ENCODE results near the gene CHTOP. TPM values are rescaled to one million over a fixed set of nuclear protein-coding genes. Genes with fewer than 3 reads are reported as not detected.
"Not testable (repeated sequence)": the region's sequence is repeated elsewhere in the genome, so short reads cannot be mapped to it uniquely, and the experiment has no call there.

The CHTOP gene
- total RNA-seq, 2 donors from 2014 or later, result 83.3 to 91.3 TPM

DNA sequence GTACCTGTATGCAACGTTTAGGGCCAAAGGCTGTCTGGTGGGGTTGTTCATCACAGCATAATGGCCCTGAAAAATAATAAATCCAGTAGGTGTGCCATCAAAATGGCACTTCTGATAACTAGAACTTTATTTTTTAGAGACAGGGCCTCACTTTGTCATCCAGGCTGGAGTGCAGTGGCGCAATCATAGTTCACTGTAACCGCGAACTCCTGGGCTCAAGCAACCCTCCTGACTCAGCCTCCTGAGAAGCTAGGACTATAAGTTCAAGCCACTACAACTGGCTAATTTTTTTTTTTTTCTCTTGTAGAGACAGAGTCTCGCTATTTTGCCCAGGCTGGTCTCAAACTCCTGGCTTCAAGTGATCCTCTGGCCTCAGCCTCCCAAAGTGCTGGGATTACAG is 29.3 kb downstream of the CHTOP start:
- Mint-ChIP-seq H3K36me3 (peaks cover 31 to 42% of the 10 kb centered on the region in 2 donors), H3K27ac (no peak overlapping the region)
- no peak for ATAC-seq

DNA sequence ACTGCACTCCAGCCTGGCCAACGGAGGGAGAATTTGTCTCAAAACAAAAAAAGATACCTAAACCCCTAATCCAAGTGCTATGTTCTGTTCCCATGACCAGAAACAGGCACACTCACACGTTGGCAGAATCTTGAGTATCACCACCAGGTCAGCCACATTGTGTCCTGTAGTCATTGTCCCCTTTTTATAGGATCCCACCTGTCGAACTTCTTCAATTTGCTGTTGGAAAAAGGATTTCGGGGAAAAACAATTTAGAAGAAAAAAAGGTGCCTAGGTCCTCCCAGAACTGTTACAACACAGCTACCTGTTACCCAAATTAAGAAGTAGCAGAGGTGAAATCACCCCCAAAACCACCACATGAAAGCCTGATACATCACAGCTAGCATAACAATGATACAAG is 33.6 kb downstream of the CHTOP start:
- H3K9me3 Mint-ChIP-seq, result no peaks in the 10 kb centered on the region
- peak overlapping the region in 1 of 2 donors; percentile 64 for H3K27ac Mint-ChIP-seq
- peaks cover 26 to 35% of the 10 kb centered on the region in 2 donors for H3K36me3 Mint-ChIP-seq
- ATAC-seq, result no peak
- no peak for DNase-seq (ENCODE audit: low spot score in 2 of 2)

More for the DNA sequence above, 29.3 kb downstream of the CHTOP start:
- DNase-seq (ENCODE audit: low spot score in 2 of 2), result no peak
- H3K9me3 Mint-ChIP-seq, result no peaks in the 10 kb centered on the region

DNA sequence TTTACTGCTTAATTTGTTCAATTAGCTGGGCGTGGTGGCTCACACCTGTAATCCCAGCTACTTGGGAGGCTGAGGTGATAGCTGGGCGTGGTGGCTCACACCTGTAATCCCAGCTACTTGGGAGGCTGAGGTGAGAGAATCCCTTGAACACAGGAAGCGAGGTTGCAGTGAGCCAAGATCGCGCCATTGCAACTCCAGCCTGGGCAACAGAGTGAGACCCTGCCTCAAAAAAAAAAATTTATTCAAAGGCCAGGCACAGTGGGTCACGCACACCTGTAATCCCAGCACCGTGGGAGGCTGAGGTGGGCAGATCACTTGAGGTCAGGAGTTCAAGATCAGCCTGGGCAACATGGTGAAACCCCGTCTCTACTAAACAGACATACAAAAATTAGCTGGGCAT is 34.8 kb downstream of the CHTOP start:
- Mint-ChIP-seq H3K27ac (peak overlapping the region; percentile 64 to 93), H3K36me3 (peaks cover 26 to 35% of the 10 kb centered on the region in 2 donors)
- DNase-seq (ENCODE audit: low spot score in 2 of 2); H3K9me3 Mint-ChIP-seq; ATAC-seq: not testable (repeated sequence)

DNA sequence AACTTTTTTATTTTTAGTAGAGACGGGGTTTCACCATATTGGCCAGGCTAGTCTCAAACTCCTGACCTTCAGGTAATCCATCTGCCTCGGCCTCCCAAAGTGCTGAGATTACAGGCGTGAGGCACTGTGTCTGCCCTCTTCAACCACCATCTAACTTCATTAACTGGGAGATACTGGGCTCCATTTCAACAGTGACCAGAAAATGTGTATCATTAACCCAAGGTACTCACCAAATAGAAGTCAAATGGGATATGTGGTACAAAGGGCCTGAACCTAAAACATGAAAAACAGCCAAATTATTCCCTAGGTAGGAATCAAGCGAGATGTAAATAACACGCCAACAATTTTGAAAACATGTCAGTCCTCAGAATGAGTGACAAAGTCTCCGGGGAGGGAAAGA is 35.7 kb downstream of the CHTOP start:
- peaks cover 18 to 35% of the 10 kb centered on the region in 2 donors for H3K36me3 Mint-ChIP-seq
- H3K9me3 Mint-ChIP-seq, result no peaks in the 10 kb centered on the region
- ATAC-seq (no peak), DNase-seq (ENCODE audit: low spot score in 2 of 2) (no peak)
- no peak overlapping the region for H3K27ac Mint-ChIP-seq

DNA sequence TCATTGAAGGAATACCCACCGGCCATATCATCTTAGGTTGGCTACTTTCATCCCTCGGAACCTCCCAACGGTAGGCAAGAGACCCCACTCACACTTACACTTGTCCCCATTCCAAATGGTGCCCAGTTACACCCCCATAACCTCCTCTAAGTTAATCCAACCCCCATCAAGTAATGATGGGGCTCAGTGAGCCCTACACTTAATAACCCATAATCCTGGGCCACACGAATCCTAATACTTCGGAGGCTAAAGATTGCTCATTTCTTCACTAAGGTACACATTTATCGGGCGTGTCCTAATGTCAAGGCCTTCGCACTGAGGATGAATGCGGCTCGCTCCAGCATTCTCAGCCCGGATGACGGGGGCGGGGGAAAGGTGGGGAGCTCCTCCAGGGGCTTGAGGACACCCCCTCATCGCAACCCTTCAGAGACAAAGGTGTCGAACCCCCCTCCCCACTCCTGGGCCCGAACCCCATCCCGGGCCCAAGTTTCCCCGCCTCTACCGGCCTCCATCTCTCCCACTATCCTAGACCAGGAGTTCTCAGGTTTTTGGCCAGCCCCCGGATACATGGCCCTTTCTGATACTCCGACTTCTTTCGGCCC is 36.5 kb downstream of the CHTOP start:
- no peak overlapping the region for H3K27ac Mint-ChIP-seq
- no peak for DNase-seq (ENCODE audit: low spot score in 2 of 2)
- H3K9me3 Mint-ChIP-seq, result no peaks in the 10 kb centered on the region
- no peak for ATAC-seq
- H3K36me3 Mint-ChIP-seq, result peaks cover 11 to 28% of the 10 kb centered on the region in 2 donors

DNA sequence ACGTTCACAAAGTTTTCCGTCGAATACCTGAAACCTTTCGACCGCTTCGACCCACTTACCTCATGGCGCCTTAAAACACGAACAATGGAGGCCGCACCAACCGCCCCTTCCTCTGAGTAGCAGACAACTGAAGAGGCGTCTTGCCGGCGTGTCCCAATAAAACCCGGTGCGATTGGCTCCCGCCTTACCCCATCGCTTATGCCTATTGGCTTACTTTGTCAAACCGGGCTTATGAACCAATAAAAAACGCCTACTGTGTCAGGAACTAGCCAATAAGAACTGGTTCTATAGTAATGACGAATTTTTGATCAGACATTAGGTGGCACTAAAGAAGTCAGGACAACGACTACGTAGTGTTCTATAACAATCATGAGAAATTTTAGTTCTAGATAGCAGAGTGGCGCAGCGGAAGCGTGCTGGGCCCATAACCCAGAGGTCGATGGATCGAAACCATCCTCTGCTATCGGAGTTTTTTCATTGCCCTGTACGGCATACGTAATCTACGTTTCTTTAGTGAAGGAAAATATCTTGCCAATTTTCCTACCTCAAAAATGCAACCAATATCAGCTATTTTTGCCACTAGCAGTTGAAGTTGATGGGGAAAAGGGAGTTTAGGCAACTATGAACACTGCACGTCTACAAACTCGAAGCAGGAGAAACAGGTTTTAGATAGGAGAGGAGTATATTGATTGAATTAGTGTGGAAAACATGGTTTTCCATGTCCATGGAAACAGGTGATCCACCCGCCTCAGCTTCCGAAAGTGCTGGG is 37.2 kb downstream of the CHTOP start, which contains the start of gene ILF2:
Gene ILF2 (minus strand): TSS at position 135 of the 769 bp plus-strand sequence. CDS start 71 bp downstream, at position 64.
- H3K27ac Mint-ChIP-seq, result no peak within 1 kb of the TSS
- peaks cover 5 to 25% of the 10 kb centered on the region in 2 donors for H3K36me3 Mint-ChIP-seq
- peak; percentile 92 to 98 for DNase-seq (ENCODE audit: low spot score in 2 of 2)
- ATAC-seq, result peak; percentile 93
- H3K9me3 Mint-ChIP-seq, result no peaks in the 10 kb centered on the region

DNA sequence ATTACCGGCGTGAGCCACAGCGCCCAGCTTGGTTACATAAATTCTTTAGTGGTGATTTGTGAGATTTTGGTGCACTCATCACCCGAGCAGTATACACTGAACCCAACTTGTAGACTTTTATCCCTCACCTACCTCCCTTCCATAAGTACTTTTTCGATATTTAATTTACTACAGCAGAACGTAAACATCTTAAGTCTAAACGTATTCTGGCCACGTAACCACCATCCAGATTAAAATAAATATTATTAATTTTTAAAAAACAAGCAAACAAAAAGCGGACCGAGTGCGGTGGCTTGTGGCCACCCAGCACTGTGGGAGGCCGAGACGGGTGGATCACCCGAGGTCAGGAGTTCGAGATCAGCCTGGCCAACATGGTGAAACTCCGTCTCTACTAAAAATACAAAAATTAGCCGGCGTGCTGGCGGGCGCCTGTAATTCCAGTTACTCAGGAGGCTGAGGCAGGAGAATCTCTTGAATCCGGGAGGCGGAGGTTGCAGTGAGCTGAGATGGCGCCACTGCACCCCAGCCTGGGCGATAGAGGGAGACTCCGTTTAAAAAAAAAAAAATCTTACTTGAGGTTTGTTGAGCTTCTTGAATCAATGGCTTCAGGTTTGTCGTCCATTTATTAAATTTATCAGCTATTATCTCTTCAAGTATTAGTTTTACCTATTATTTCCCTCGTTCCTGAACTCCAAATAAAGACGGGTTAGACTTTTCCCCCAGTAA is 37.9 kb downstream of the CHTOP start:
- H3K9me3 Mint-ChIP-seq, H3K27ac Mint-ChIP-seq: not testable (repeated sequence)
- DNase-seq (ENCODE audit: low spot score in 2 of 2) (peak in 1 of 2 donors; percentile 57), ATAC-seq (peak; percentile 42 to 47)
- peaks cover 0 to 18% of the 10 kb centered on the region in 2 donors for H3K36me3 Mint-ChIP-seq

DNA sequence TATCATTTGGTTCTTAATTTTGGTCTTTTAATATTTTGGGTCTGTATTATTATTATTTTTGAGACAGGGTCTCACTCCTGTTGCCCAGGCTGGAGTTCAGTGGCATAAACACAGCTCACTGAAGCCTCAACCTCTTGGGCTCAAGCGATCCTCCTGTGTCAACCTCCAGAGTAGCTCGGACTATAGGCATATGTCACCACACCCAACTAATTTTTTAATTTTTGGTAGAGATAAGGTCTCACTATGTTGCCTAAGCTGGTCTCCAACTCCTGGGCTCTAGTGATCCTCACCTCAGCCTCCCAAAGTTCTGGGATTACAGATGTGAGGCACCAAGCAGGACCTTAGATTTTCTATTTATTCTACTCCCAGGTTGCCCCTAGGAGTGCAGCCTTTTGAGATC is 39.6 kb downstream of the CHTOP start:
- DNase-seq (ENCODE audit: low spot score in 2 of 2) (no peak), ATAC-seq (no peak)
- Mint-ChIP-seq H3K27ac (no peak overlapping the region), H3K9me3 (no peaks in the 10 kb centered on the region), H3K36me3 (peaks cover 0 to under 1% of the 10 kb centered on the region in 2 donors)

DNA sequence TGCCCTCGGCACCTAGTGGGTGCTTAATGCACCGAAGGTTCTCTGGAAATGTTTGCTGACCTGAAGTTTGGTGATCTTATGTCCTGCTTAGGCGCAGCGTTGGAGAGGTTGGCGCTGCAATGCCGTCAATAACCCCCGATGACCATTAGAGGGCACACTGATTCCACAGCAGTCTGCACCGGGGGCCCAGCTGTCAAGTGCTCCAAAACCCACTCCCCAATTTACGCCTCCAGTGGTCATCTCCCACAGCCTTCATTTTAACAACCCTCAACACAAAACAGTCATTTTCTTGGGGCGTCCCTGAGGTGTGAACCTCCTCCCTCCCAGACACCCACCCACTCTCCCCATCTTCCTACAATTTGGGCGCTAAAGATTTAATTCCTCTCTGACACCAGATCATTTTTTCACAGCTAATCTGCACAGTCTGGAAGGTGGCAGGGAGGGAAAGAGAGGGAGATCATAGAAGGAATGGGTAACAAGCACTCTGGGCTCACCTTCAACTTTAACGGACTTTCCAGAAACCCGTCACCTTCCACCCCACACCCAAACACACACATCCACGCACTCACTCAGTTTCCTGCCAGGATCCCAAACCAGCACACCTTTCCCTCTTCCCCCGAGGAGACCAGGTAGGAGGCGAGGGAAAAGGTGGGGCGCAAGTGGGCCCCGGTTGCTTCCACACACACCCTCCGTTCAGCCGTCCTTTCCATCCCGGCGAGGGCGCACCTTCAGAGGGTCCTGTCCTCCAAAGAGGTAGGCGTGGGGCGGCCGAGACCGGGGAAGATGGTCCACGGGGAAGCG is 44.1 kb downstream of the CHTOP start:
- DNase-seq (ENCODE audit: low spot score in 2 of 2) (peak in 1 of 2 donors; percentile 51), ATAC-seq (peak; percentile 60 to 73)
- no peaks in the 10 kb centered on the region for H3K36me3 Mint-ChIP-seq
- no peaks in the 10 kb centered on the region for H3K9me3 Mint-ChIP-seq
- H3K27ac Mint-ChIP-seq, result no peak overlapping the region

DNA sequence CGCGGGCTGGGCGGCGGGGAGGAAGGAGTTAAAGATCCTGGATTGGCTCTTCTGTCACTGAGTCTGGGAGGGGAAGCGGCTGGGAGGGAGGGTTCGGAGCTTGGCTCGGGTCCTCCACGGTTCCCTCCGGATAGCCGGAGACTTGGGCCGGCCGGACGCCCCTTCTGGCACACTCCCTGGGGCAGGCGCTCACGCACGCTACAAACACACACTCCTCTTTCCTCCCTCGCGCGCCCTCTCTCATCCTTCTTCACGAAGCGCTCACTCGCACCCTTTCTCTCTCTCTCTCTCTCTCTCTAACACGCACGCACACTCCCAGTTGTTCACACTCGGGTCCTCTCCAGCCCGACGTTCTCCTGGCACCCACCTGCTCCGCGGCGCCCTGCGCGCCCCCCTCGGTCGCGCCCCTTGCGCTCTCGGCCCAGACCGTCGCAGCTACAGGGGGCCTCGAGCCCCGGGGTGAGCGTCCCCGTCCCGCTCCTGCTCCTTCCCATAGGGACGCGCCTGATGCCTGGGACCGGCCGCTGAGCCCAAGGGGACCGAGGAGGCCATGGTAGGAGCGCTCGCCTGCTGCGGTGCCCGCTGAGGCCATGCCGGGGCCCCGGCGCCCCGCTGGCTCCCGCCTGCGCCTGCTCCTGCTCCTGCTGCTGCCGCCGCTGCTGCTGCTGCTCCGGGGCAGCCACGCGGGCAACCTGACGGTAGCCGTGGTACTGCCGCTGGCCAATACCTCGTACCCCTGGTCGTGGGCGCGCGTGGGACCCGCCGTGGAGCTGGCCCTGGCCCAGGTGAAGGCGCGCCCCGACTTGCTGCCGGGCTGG is 44.9 kb downstream of the CHTOP start, which contains the start of gene NPR1:
Gene NPR1 (plus strand): TSS at position 170 of the 818 bp plus-strand sequence. CDS start 421 bp downstream, at position 591.
- Mint-ChIP-seq H3K36me3 (no peaks in the 10 kb centered on the region), H3K9me3 (no peaks in the 10 kb centered on the region)
- DNase-seq (ENCODE audit: low spot score in 2 of 2), result no peak

DNA sequence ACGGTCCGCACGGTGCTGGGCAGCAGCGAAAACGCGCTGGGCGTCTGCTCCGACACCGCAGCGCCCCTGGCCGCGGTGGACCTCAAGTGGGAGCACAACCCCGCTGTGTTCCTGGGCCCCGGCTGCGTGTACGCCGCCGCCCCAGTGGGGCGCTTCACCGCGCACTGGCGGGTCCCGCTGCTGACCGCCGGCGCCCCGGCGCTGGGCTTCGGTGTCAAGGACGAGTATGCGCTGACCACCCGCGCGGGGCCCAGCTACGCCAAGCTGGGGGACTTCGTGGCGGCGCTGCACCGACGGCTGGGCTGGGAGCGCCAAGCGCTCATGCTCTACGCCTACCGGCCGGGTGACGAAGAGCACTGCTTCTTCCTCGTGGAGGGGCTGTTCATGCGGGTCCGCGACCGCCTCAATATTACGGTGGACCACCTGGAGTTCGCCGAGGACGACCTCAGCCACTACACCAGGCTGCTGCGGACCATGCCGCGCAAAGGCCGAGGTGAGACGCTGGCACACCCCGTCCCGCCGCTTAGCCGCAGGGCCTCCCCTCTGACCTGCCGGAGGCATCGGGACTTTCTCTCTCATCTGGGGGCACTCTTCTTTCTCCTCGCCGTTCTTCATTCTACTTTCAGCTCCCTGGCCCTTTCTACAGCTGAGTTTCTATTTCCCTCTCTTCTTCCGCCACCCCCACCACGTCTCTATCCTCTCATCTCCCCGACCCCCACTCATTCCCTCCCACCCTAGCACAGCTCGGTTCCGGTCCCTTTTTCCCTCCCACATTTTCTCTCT is 45.7 kb downstream of the CHTOP start:
- DNase-seq (ENCODE audit: low spot score in 2 of 2), result peak in 1 of 2 donors; percentile 36
- Mint-ChIP-seq H3K36me3 (no peaks in the 10 kb centered on the region), H3K27ac (no peak overlapping the region), H3K9me3 (no peaks in the 10 kb centered on the region)
- peak; percentile 52 to 65 for ATAC-seq

More for the DNA sequence above, 44.9 kb downstream of the CHTOP start, which contains the start of gene NPR1:
- H3K27ac Mint-ChIP-seq, result no peak within 1 kb of the TSS
- peak; percentile 38 to 52 for ATAC-seq

DNA sequence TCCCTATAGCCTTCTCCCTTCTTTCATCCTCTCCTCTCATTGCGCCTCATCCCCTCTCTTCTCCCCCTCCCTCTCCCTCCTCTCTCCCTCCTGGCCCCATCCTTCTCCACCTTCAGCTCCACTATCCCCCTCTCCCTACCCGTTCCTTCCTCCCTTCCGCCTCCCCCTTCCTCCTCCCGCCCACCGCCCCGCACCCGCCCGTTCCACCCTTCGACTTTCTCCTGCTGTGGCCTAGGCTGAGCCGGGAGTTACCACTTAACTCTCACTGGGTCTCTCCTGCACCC is 46.2 kb downstream of the CHTOP start:
- no peaks in the 10 kb centered on the region for H3K36me3 Mint-ChIP-seq
- no peak for ATAC-seq
- no peak for DNase-seq (ENCODE audit: low spot score in 2 of 2)
- no peak overlapping the region for H3K27ac Mint-ChIP-seq
- no peaks in the 10 kb centered on the region for H3K9me3 Mint-ChIP-seq

DNA sequence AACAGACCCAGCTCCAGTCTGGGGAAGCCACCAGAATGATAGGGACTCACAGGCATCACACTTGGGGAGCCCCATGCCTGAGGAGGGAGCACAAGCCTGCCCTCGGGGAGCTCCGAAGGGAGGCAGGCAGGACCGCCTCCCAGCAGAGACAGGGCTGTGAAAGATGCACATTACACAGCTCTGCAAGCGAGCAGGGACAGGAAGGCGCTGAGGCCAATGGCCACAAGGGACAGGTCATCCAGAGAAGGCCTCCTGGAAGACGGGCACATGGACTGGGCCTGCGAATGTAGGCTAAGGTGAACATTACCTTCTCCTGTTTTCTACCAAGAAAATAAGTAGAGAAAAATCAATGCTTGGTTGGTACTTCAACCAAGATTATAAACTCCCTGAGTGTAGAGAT is 48.9 kb downstream of the CHTOP start:
- Mint-ChIP-seq H3K27ac (no peak overlapping the region), H3K36me3 (no peaks in the 10 kb centered on the region), H3K9me3 (no peaks in the 10 kb centered on the region)
- ATAC-seq (no peak), DNase-seq (ENCODE audit: low spot score in 2 of 2) (no peak)

DNA sequence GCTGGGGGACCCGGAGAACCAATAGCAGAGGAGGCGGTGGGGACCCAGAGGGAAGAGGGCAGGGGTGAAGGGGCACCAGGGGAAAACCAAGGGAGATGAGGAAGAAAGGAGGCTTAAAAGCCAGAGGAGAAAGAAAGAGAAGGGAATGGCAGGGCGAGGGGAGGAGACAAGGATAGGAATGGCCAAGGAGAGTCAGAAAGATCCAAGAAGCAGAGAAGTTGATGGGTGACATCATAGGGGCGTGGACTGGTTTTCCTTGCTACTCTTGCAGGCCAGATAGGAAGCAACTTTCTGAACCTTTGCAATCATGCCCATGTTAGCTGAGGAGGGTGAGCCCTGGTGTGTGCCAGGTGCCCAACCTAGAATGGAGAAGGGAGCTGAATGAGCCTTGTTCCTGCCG is 50.0 kb downstream of the CHTOP start:
- no peaks in the 10 kb centered on the region for H3K36me3 Mint-ChIP-seq
- no peak for DNase-seq (ENCODE audit: low spot score in 2 of 2)
- H3K27ac Mint-ChIP-seq, result no peak overlapping the region
- H3K9me3 Mint-ChIP-seq, result no peaks in the 10 kb centered on the region
- ATAC-seq, result no peak

DNA sequence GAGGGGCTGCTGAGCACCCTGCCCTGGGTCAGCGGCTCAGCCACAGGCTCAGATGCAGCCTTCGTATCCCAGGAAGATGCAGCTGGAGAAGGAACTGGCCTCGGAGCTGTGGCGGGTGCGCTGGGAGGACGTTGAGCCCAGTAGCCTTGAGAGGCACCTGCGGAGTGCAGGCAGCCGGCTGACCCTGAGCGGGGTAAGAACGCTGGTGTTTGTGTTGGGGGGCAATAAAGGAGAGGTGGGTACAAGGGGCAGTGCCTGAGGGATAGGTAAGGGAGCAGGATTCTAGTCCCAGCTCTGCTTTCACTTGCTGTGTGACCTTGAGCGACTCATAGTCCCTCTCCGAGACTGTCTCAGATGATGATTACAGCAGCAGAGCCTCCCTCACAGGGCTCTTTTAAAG is 51.0 kb downstream of the CHTOP start:
- Mint-ChIP-seq H3K9me3 (no peaks in the 10 kb centered on the region), H3K36me3 (no peaks in the 10 kb centered on the region), H3K27ac (no peak overlapping the region)
- DNase-seq (ENCODE audit: low spot score in 2 of 2) (no peak), ATAC-seq (no peak)

All from activated naive CD4-positive, alpha-beta T cell treated with anti-CD3 and anti-CD28 coated beads, Interleukin-2, amount 50 U/mL, for 72 hours (primary cell).